Mesenchymal stem cell (in vitro differentiated cells and primary cell): ENCODE results near the gene LAPTM5.

ENCODE experiments used
- DNase-seq: peaks from one replicate; pipeline ENCODE4 v3.0.0-alpha.2; 2013
- H2AFZ ChIP-seq: one replicate; pipeline ENCODE4 v1.6.1; 2013; ENCODE audit warnings: low read depth, mild to moderate bottlenecking, control low read depth, inconsistent platforms, low read length, moderate library complexity
- H2AK5ac ChIP-seq: 2 replicates; pipeline ENCODE4 v1.6.1; 2013; ENCODE audit warnings: low read length, moderate library complexity, mild to moderate bottlenecking, inconsistent platforms; ENCODE audit not compliant: severe bottlenecking
- H2BK120ac ChIP-seq: one replicate; pipeline ENCODE4 v1.6.1; 2013; ENCODE audit warnings: low read depth, mild to moderate bottlenecking, inconsistent platforms, low read length, moderate library complexity
- H2BK12ac ChIP-seq, 2 experiments: one replicate each; pipeline ENCODE4 v1.6.1; 2013; ENCODE audit warnings: inconsistent platforms in 2 of 2, low read length in 2 of 2, mild to moderate bottlenecking in 2 of 2, moderate library complexity in 2 of 2, control low read depth in 1 of 2
- H2BK15ac ChIP-seq: one replicate; pipeline ENCODE4 v1.6.1; 2013; ENCODE audit warnings: mild to moderate bottlenecking, low read depth, inconsistent platforms; ENCODE audit not compliant: poor library complexity, severe bottlenecking
- H2BK5ac ChIP-seq: 2 replicates; pipeline ENCODE4 v1.6.1; 2013; ENCODE audit warnings: low read depth, mild to moderate bottlenecking, low read length, control low read depth, inconsistent platforms; ENCODE audit not compliant: poor library complexity, severe bottlenecking
- H3K14ac ChIP-seq, 2 experiments: one replicate each; pipeline ENCODE4 v1.6.1; 2013; ENCODE audit warnings: inconsistent platforms in 2 of 2, low read length in 2 of 2, control low read depth in 1 of 2, mild to moderate bottlenecking in 1 of 2, moderate library complexity in 1 of 2
- H3K18ac ChIP-seq, 2 experiments: one replicate each; pipeline ENCODE4 v1.6.1; 2013; ENCODE audit warnings: inconsistent platforms in 2 of 2, low read length in 2 of 2, control low read depth in 1 of 2, low read depth in 1 of 2, mild to moderate bottlenecking in 1 of 2
- H3K23ac ChIP-seq, 2 experiments: one replicate each; pipeline ENCODE4 v1.6.1; 2013; ENCODE audit warnings: inconsistent platforms in 2 of 2, low read length in 2 of 2, mild to moderate bottlenecking in 2 of 2, moderate library complexity in 2 of 2, control low read depth in 1 of 2
- H3K27ac ChIP-seq: 2 replicates; pipeline ENCODE4 v1.5.1; 2013; ENCODE audit warnings: mild to moderate bottlenecking, moderate library complexity, low read length, control low read depth, inconsistent platforms; ENCODE audit not compliant: poor library complexity, severe bottlenecking
- H3K27me3 ChIP-seq, 2 experiments: 2 replicates each; pipeline versions ENCODE4 v1.6.1 to v1.7.0; 2013; ENCODE audit warnings: low read length in 2 of 2, mild to moderate bottlenecking in 2 of 2, moderate library complexity in 2 of 2, control low read depth in 1 of 2, inconsistent platforms in 1 of 2; ENCODE audit not compliant: control insufficient read depth in 1 of 2, insufficient read depth in 1 of 2
- H3K36me3 ChIP-seq, 2 experiments: 2 replicates each; pipeline versions ENCODE4 v1.6.1 to v1.7.0; 2013; ENCODE audit warnings: low read length in 2 of 2, control low read depth in 1 of 2, inconsistent platforms in 1 of 2, low read depth in 1 of 2, mild to moderate bottlenecking in 1 of 2; ENCODE audit not compliant: insufficient read depth in 2 of 2, control insufficient read depth in 1 of 2
- H3K4ac ChIP-seq, 2 experiments: one replicate each; pipeline ENCODE4 v1.6.1; 2013; ENCODE audit warnings: inconsistent platforms in 2 of 2, low read length in 2 of 2, mild to moderate bottlenecking in 2 of 2, moderate library complexity in 2 of 2, control low read depth in 1 of 2, low read depth in 1 of 2
- H3K4me1 ChIP-seq: 2 replicates; pipeline ENCODE4 v1.6.1; 2013; ENCODE audit warnings: low read depth, low read length, control low read depth; ENCODE audit not compliant: control insufficient read depth, insufficient read depth
- H3K4me2 ChIP-seq: 2 replicates; pipeline ENCODE4 v1.6.1; 2013; ENCODE audit warnings: low read length, mild to moderate bottlenecking, inconsistent platforms; ENCODE audit not compliant: poor library complexity, severe bottlenecking
- H3K4me3 ChIP-seq, 2 experiments: 2 replicates each; pipeline versions ENCODE4 v1.5.1 to v1.7.0; 2013; ENCODE audit warnings: low read length in 2 of 2, mild to moderate bottlenecking in 2 of 2, control low read depth in 1 of 2, low read depth in 1 of 2; ENCODE audit not compliant: insufficient read depth in 1 of 2
- H3K79me1 ChIP-seq: replicated peaks from 2 replicates; pipeline ENCODE4 v1.6.1; 2013; ENCODE audit warnings: mild to moderate bottlenecking, control low read depth, low read length, inconsistent platforms; ENCODE audit not compliant: poor library complexity, severe bottlenecking
- H3K9ac ChIP-seq: 2 replicates; pipeline ENCODE4 v1.7.0; 2013; ENCODE audit warnings: mild to moderate bottlenecking, low read length, moderate library complexity
- H3K9me3 ChIP-seq: 2 replicates; pipeline ENCODE4 v1.7.0; 2013; ENCODE audit warnings: mild to moderate bottlenecking, low read length; ENCODE audit not compliant: control insufficient read depth
- H4K8ac ChIP-seq: one replicate; pipeline ENCODE4 v1.6.1; 2013; ENCODE audit warnings: inconsistent platforms, mild to moderate bottlenecking, low read length, moderate library complexity
- H4K91ac ChIP-seq: one replicate; pipeline ENCODE4 v1.6.1; 2013; ENCODE audit warnings: mild to moderate bottlenecking, low read length, inconsistent platforms
- WGBS: methylation state at CpG from one replicate; pipeline ENCODE4 v1.1.7; 2013; ENCODE audit warnings: mixed read lengths; 5-methylcytosine and 5-hydroxymethylcytosine counted together

LAPTM5 gene

GRCh38 chr1:30704765-30705509 is 52.6 kb downstream of the LAPTM5 start:
- Histone ChIP-seq H3K79me1 (no peaks in the 10 kb centered on the region), H3K23ac (no peak overlapping the region), H2BK120ac (no peak overlapping the region), H2BK15ac (no peak overlapping the region), H3K4me3 (no peak overlapping the region), H2AK5ac (no peak overlapping the region), H3K27ac (no peak overlapping the region), H4K8ac (no peak overlapping the region), H3K4me2 (no peak overlapping the region), H2BK12ac (no peak overlapping the region), H3K4ac (no peak overlapping the region), H3K9me3 (no peaks in the 10 kb centered on the region), H3K9ac (peak overlapping the region; percentile 54), H3K27me3 (peaks cover 0 to 25% of the 10 kb centered on the region in 2 experiments), H4K91ac (no peak overlapping the region), H2BK5ac (no peak overlapping the region), H3K14ac (no peak overlapping the region), H2AFZ (no peak overlapping the region), H3K18ac (no peak overlapping the region), H3K4me1 (peaks cover 16% of the 10 kb centered on the region), H3K36me3 (no peaks in the 10 kb centered on the region)
- no peak for DNase-seq
- 82% methylated on average over 14 of the region's 14 CpGs for whole genome bisulfite sequencing

GRCh38 chr1:30704271-30704670 is 53.3 kb downstream of the LAPTM5 start:
- Histone ChIP-seq H3K9me3 (no peaks in the 10 kb centered on the region), H3K9ac (peak overlapping the region; percentile 54), H3K4ac (no peak overlapping the region), H3K79me1 (no peaks in the 10 kb centered on the region), H2AFZ (no peak overlapping the region), H3K18ac (no peak overlapping the region), H3K14ac (no peak overlapping the region), H4K91ac (no peak overlapping the region), H2BK12ac (no peak overlapping the region), H3K4me3 (no peak overlapping the region), H3K4me1 (peaks cover 16% of the 10 kb centered on the region), H2BK15ac (no peak overlapping the region), H4K8ac (no peak overlapping the region), H3K27me3 (peaks cover 0 to 18% of the 10 kb centered on the region in 2 experiments), H3K4me2 (no peak overlapping the region), H3K27ac (no peak overlapping the region), H3K36me3 (no peaks in the 10 kb centered on the region), H3K23ac (no peak overlapping the region), H2BK120ac (no peak overlapping the region), H2AK5ac (no peak overlapping the region), H2BK5ac (no peak overlapping the region)
- DNase-seq = no peak
- WGBS = 61% methylated on average over 2 of the region's 4 CpGs

DNA sequence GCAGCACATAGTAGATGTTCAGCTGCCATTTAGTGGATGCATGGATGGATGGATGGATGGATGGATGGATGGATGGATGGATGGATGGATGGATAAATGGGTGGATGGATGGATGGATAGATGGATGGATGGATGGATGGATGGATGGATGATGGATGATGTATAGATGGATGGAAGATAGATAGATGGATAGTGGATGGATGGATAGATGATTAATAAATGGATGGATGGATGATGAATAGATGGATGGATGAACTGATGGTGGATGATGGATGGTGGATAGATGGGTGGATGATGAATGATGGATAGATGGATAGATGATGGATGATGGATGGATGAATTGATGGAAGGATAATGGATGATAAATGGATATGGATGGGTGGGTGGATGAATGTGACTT is 54.8 kb downstream of the LAPTM5 start:
- Histone ChIP-seq H3K27ac (no peak overlapping the region), H2BK15ac (no peak overlapping the region), H2BK120ac (no peak overlapping the region), H3K9me3 (no peaks in the 10 kb centered on the region), H3K36me3 (no peaks in the 10 kb centered on the region), H2BK12ac (no peak overlapping the region), H2BK5ac (no peak overlapping the region), H3K4me2 (no peak overlapping the region), H3K79me1 (no peaks in the 10 kb centered on the region), H4K8ac (no peak overlapping the region), H3K27me3 (peaks cover 0 to 10% of the 10 kb centered on the region in 2 experiments), H3K14ac (no peak overlapping the region), H3K4ac (no peak overlapping the region), H3K18ac (no peak overlapping the region), H3K23ac (no peak overlapping the region), H2AFZ (no peak overlapping the region), H3K9ac (no peak overlapping the region), H2AK5ac (no peak overlapping the region), H3K4me1 (peaks cover 18% of the 10 kb centered on the region), H3K4me3 (no peak overlapping the region), H4K91ac (no peak overlapping the region)
- DNase-seq = no peak

DNA sequence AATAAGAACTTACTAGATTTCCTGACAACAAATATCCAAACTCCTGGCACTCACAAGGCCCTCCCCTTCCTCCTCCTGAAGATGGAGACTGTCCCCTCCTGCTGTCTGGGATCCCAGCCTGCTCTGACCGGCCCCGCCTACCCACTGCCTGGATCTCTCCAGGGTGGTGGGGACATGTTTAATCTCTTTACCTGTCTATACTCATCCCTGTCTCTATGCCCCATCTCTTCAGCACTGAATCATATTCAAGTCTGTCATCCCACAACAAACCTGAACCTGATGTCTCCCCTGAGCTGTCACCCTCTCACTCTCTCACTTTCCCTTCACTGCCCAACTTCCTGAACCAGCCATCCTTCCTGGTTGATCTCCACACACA is 56.3 kb downstream of the LAPTM5 start:
- Histone ChIP-seq H2BK12ac (no peak overlapping the region), H2AK5ac (no peak overlapping the region), H3K9me3 (no peaks in the 10 kb centered on the region), H3K18ac (peak overlapping the region in 1 of 2 experiments; percentile 42), H4K91ac (no peak overlapping the region), H3K23ac (peak overlapping the region in 1 of 2 experiments; percentile 65), H3K9ac (peak overlapping the region; percentile 38), H3K27me3 (peaks cover 0 to 10% of the 10 kb centered on the region in 2 experiments), H3K79me1 (no peaks in the 10 kb centered on the region), H2BK120ac (no peak overlapping the region), H2AFZ (no peak overlapping the region), H3K4me3 (no peak overlapping the region), H2BK15ac (no peak overlapping the region), H2BK5ac (no peak overlapping the region), H3K4me1 (peaks cover 21% of the 10 kb centered on the region), H3K14ac (peak overlapping the region in 1 of 2 experiments; percentile 68), H3K4me2 (no peak overlapping the region), H3K27ac (no peak overlapping the region), H4K8ac (no peak overlapping the region), H3K4ac (peak overlapping the region in 1 of 2 experiments; percentile 21), H3K36me3 (no peaks in the 10 kb centered on the region)
- WGBS = 78% methylated on average over 2 of the region's 2 CpGs
- no peak for DNase-seq
